Trophoblast cell (in vitro differentiated cells and primary cell): ENCODE results near the gene PSMC3. TPM values are rescaled to one million over a fixed set of nuclear protein-coding genes. Genes with fewer than 3 reads are reported as not detected.
A peak's percentile ranks its signal among the peaks of the same experiment; 100 is the strongest.

ENCODE experiments used
- DNase-seq, 2 donors: peaks; one replicate each; pipeline ENCODE4 v3.0.0-alpha.2; 2016
- H2AFZ ChIP-seq: 2 replicates; pipeline ENCODE4 v1.6.1; 2013; ENCODE audit warnings: low read length, moderate library complexity, mild to moderate bottlenecking; ENCODE audit not compliant: insufficient read depth, poor library complexity
- H2AK5ac ChIP-seq: 2 replicates; pipeline ENCODE4 v1.6.1; 2013; ENCODE audit warnings: mild to moderate bottlenecking, low read length
- H2BK120ac ChIP-seq: 2 replicates; pipeline ENCODE4 v1.6.1; 2013; ENCODE audit warnings: low read length, mild to moderate bottlenecking, moderate library complexity; ENCODE audit not compliant: insufficient read depth, poor library complexity
- H2BK12ac ChIP-seq: 2 replicates; pipeline ENCODE4 v1.6.1; 2013; ENCODE audit warnings: mild to moderate bottlenecking, low read length, moderate library complexity
- H2BK5ac ChIP-seq: 2 replicates; pipeline ENCODE4 v1.6.1; 2013; ENCODE audit warnings: low read length, low read depth, moderate library complexity, mild to moderate bottlenecking; ENCODE audit not compliant: poor library complexity
- H3K14ac ChIP-seq: 2 replicates; pipeline ENCODE4 v1.6.1; 2013; ENCODE audit warnings: mild to moderate bottlenecking, low read length
- H3K18ac ChIP-seq: 2 replicates; pipeline ENCODE4 v1.6.1; 2013; ENCODE audit warnings: mild to moderate bottlenecking, low read length
- H3K23ac ChIP-seq: 2 replicates; pipeline ENCODE4 v1.6.1; 2013; ENCODE audit warnings: low read length
- H3K27ac ChIP-seq: 2 replicates; pipeline ENCODE4 v1.5.1; 2013; ENCODE audit warnings: low read depth, mild to moderate bottlenecking, inconsistent platforms, low read length, moderate library complexity
- H3K27me3 ChIP-seq: 2 replicates; pipeline ENCODE4 v1.6.1; 2013; ENCODE audit warnings: inconsistent platforms, mild to moderate bottlenecking, low read length, moderate library complexity; ENCODE audit not compliant: insufficient read depth
- H3K36me3 ChIP-seq, 2 experiments: 1 replicate in 1 of 2; 2 replicates in 1 of 2; pipeline ENCODE4 v1.6.1; 2013; ENCODE audit warnings: low read length in 2 of 2, mild to moderate bottlenecking in 2 of 2, moderate library complexity in 1 of 2; ENCODE audit not compliant: insufficient read depth in 2 of 2, control insufficient read depth in 1 of 2
- H3K4ac ChIP-seq: 2 replicates; pipeline ENCODE4 v1.6.1; 2013; ENCODE audit warnings: low read depth, mild to moderate bottlenecking, low read length, moderate library complexity
- H3K4me1 ChIP-seq, 2 experiments: 1 replicate in 1 of 2; 2 replicates in 1 of 2; pipeline ENCODE4 v1.6.1; 2013; ENCODE audit warnings: low read length in 2 of 2, mild to moderate bottlenecking in 2 of 2, moderate library complexity in 1 of 2; ENCODE audit not compliant: insufficient read depth in 2 of 2, control insufficient read depth in 1 of 2
- H3K4me2 ChIP-seq: 2 replicates; pipeline ENCODE4 v1.6.1; 2013; ENCODE audit warnings: inconsistent platforms, mild to moderate bottlenecking, low read length, moderate library complexity
- H3K4me3 ChIP-seq: 2 replicates; pipeline ENCODE4 v1.5.1; 2013; ENCODE audit warnings: mild to moderate bottlenecking, low read depth, low read length, inconsistent platforms
- H3K79me1 ChIP-seq: one replicate; pipeline ENCODE4 v1.6.1; 2013; ENCODE audit warnings: low read length
- H3K79me2 ChIP-seq: 2 replicates; pipeline ENCODE4 v1.6.1; 2013; ENCODE audit warnings: low read length, mild to moderate bottlenecking; ENCODE audit not compliant: control insufficient read depth, insufficient read depth, poor library complexity
- H3K9ac ChIP-seq: 2 replicates; pipeline ENCODE4 v1.6.1; 2013; ENCODE audit warnings: mild to moderate bottlenecking, low read length
- H3K9me3 ChIP-seq: 2 replicates; pipeline ENCODE4 v1.6.1; 2013; ENCODE audit warnings: low read depth, mild to moderate bottlenecking, control low read depth, inconsistent platforms, low read length; ENCODE audit not compliant: insufficient read depth
- H4K12ac ChIP-seq: 2 replicates; pipeline ENCODE4 v1.6.1; 2013; ENCODE audit warnings: low read depth, mild to moderate bottlenecking, low read length, moderate library complexity
- H4K8ac ChIP-seq: 2 replicates; pipeline ENCODE4 v1.6.1; 2013; ENCODE audit warnings: low read depth, mild to moderate bottlenecking, low read length, moderate library complexity
- H4K91ac ChIP-seq: one replicate; pipeline ENCODE4 v1.6.1; 2013; ENCODE audit warnings: low read depth, mild to moderate bottlenecking, low read length, moderate library complexity
- WGBS: extraction: QIAGEN DNeasy Blood & Tissue Kit; methylation state at CpG from one replicate; pipeline ENCODE4 v1.1.7; 2013; ENCODE audit warnings: missing lambda C conversion rate; ENCODE audit not compliant: insufficient read length, insufficient coverage; ENCODE audit errors: extremely low coverage; 5-methylcytosine and 5-hydroxymethylcytosine counted together
- polyA plus RNA-seq: library from polyadenylated mRNA; stranded (reverse); fragments of 200-250 nt; gene quantifications from 2 replicates; pipeline ENCODE4 v1.2.3, GENCODE V29; 2013

The PSMC3 gene
- polyA plus RNA-seq, result 124 and 126 TPM in 2 replicates

DNA sequence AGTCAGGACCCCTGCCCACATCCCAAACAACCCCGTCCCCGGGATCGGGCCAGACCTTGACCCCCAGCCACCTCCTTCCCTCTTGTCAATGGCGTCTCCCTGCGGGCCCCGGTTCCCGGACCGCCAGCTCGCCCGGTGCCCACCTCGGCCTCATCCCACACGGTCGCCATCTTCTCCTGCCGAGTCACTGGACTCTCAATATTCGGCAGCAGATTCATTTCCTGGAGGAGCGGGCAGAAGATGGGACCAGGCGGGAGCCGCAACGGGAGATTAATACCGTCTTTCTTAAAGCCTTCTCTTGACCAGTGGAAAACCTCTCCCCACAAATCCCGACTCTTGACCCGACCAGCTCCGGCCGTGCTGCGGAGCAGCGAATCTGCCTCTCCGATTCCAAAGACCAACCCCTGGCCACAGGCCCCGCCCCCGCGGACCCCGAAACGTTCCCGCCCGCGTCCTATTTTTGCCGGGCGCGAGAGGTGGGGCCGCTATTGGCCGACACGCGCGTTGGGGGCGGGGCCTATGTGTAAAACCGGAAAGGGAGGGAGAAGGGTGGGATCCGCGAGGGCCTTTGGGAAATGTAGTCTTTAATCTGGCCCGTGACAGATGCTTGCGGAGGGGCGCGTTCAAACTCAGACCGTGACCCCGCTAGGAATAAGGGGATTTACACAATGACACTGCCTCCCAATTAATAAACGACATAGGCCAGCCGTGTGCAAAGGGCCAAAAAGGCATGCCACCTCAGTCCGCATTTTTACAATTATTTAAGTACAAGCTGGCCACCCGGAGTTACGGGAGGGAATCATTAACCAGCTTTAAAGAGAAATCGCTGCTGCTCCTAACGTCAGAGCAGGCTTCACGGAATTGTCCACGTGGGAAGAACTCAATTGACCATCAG, at the start of gene PSMC3:
PSMC3 (minus strand) TSS at position 378 of the 895 bp plus-strand sequence; CDS start at position 218, 160 bp downstream.
- H3K9ac ChIP-seq, result peak within 1 kb of the TSS; percentile 99
- H2BK120ac ChIP-seq, result peak within 1 kb of the TSS; percentile 93
- peak within 1 kb of the TSS; percentile 94 for H3K4ac ChIP-seq
- H3K18ac ChIP-seq, result peak within 1 kb of the TSS; percentile 87
- H2AFZ ChIP-seq, result peak within 1 kb of the TSS; percentile 92
- H3K36me3 ChIP-seq, result peaks cover 30 to 35% of the 10 kb centered on the region in 2 experiments
- no peaks in the 10 kb centered on the region for H3K27me3 ChIP-seq
- H2BK5ac ChIP-seq, result peak within 1 kb of the TSS; percentile 94
- H3K23ac ChIP-seq, result no peak within 1 kb of the TSS
- peak within 1 kb of the TSS; percentile 93 for H4K91ac ChIP-seq
- H4K8ac ChIP-seq, result peak within 1 kb of the TSS; percentile 98
- peak; percentile 96 to 99 for DNase-seq
- peak within 1 kb of the TSS; percentile 92 for H2AK5ac ChIP-seq
- H2BK12ac ChIP-seq, result peak within 1 kb of the TSS; percentile 21
- peak within 1 kb of the TSS; percentile 46 for H3K27ac ChIP-seq
- H3K79me1 ChIP-seq, result peaks cover 4% of the 10 kb centered on the region
- no CpG with 5 or more reads among the region's 62 CpGs for WGBS
- H3K14ac ChIP-seq, result peak within 1 kb of the TSS; percentile 93
- H3K4me2 ChIP-seq, result peak within 1 kb of the TSS; percentile 86
- peaks cover 0 to 5% of the 10 kb centered on the region in 2 experiments for H3K4me1 ChIP-seq
- peaks cover 8% of the 10 kb centered on the region for H3K79me2 ChIP-seq
- H3K9me3 ChIP-seq, result no peaks in the 10 kb centered on the region
- peak within 1 kb of the TSS; percentile 97 for H3K4me3 ChIP-seq
- peak within 1 kb of the TSS; percentile 95 for H4K12ac ChIP-seq

DNA sequence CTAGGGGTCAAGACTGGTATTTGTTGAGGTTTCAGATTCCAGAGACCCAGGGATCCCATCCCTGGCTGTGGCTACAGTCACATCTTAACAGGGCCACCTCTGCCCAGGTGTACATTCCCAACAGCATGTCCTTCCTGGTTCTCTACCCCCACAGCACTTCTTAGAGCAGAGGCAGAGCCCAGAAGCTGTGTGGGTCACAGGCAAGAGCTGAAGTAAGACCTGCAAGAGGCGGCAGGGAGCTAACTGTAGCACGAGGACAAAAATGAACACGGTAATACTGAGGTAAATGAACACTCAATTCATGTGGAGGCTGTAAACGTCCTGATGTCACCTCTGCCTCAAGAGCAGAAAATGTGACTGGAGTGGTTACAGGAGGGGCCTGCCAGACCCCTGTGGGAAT, 44.4 kb upstream of the PSMC3 start:
- Histone ChIP-seq H4K8ac (no peak overlapping the region), H4K12ac (no peak overlapping the region), H3K4me2 (no peak overlapping the region), H4K91ac (no peak overlapping the region), H3K79me2 (no peaks in the 10 kb centered on the region), H3K9me3 (peaks cover 3% of the 10 kb centered on the region), H2AK5ac (no peak overlapping the region), H3K18ac (no peak overlapping the region), H3K4me3 (no peak overlapping the region), H3K36me3 (peaks cover 47 to 68% of the 10 kb centered on the region in 2 experiments), H3K4me1 (no peaks in the 10 kb centered on the region), H3K4ac (no peak overlapping the region), H2BK12ac (no peak overlapping the region), H3K9ac (peak overlapping the region; percentile 50), H3K23ac (no peak overlapping the region), H3K79me1 (no peaks in the 10 kb centered on the region), H2BK120ac (no peak overlapping the region), H3K27me3 (no peaks in the 10 kb centered on the region), H2AFZ (no peak overlapping the region), H2BK5ac (no peak overlapping the region), H3K14ac (no peak overlapping the region), H3K27ac (no peak overlapping the region)
- no CpG with 5 or more reads among the region's 4 CpGs for WGBS
- DNase-seq, result no peak

DNA sequence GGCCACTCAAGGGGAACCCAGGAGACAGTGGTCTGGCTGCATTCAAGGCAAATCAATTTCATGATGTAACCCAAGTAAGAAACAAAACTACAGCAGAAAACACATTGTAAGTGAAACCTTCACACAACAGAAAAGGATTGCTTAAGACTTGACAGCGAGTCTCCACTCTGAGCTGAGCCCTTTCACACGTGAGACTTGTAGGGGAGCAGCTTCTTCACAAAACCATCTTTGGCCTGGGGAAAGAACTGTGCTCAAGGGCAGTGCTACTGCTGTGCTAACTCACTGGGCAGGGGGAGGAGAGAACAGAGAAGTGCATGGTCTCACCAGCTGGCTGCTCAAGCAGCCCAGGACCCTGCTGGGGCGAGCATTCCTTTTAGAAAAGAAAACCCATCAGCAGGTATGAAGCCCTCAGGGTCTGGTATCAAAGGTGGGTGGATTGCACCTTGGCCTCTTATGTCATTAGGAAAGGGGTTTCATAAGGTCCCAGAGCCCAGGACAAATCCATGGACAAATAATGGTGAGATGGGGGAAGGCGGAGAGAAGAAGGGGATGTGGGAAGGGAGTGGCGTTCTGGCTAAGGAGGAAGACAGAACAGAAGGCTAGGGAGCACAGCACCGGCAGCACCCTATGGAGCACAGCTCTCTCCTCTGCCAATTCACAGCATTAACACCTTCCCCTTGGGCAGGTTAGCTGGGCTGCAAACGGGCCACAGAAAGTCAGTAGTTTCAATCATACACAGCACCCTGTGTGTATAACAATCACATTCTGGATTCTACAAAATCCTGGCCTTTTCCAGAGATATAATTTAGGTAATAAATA, 43.3 kb upstream of the PSMC3 start:
- no peak overlapping the region for H3K4me2 ChIP-seq
- no peak overlapping the region for H2BK120ac ChIP-seq
- no peak overlapping the region for H3K27ac ChIP-seq
- no peak overlapping the region for H3K18ac ChIP-seq
- H3K79me2 ChIP-seq, result no peaks in the 10 kb centered on the region
- H3K14ac ChIP-seq, result no peak overlapping the region
- no peaks in the 10 kb centered on the region for H3K4me1 ChIP-seq
- no peak overlapping the region for H4K8ac ChIP-seq
- H3K23ac ChIP-seq, result no peak overlapping the region
- no CpG with 5 or more reads among the region's 7 CpGs for WGBS
- no peak overlapping the region for H2AFZ ChIP-seq
- H2BK5ac ChIP-seq, result no peak overlapping the region
- no peak overlapping the region for H2BK12ac ChIP-seq
- H3K36me3 ChIP-seq, result peaks cover 46 to 62% of the 10 kb centered on the region in 2 experiments
- no peak overlapping the region for H4K91ac ChIP-seq
- no peak overlapping the region for H4K12ac ChIP-seq
- no peak overlapping the region for H3K4me3 ChIP-seq
- no peak for DNase-seq
- H3K9ac ChIP-seq, result no peak overlapping the region
- H3K79me1 ChIP-seq, result no peaks in the 10 kb centered on the region
- H3K9me3 ChIP-seq, result peaks cover 3% of the 10 kb centered on the region
- H2AK5ac ChIP-seq, result no peak overlapping the region
- no peak overlapping the region for H3K4ac ChIP-seq
- no peaks in the 10 kb centered on the region for H3K27me3 ChIP-seq

DNA sequence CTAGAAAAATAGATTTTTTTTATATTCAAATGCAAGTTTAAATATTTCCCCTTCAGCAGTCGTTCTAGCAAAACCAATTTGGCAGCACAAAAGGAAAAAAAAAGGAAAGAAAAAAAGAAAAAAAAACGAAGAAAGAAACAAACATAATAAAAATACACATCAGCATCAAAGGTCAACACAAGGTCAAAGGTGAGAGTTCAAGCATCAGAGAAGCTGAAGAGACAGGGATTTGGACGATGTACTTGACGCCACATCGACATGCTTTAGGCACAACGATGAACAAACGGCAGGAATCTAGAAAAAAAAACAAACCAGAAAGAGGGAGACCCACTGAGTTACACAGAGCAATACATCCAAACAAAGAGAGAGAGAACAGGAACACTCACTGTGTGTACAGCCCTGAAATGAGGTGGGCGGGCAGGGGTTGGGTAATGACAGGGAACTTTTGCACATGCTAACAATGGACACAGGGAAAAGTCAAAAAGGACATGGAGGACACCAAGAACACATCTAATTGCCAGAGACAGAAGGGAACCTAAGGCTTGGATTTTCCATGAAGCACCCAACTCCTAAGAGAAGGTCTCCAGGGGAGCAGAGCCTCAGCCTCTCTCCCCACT, 42.5 kb upstream of the PSMC3 start:
- peaks cover 48 to 64% of the 10 kb centered on the region in 2 experiments for H3K36me3 ChIP-seq
- H2BK12ac ChIP-seq, result no peak overlapping the region
- no peaks in the 10 kb centered on the region for H3K79me1 ChIP-seq
- H2AFZ ChIP-seq, result no peak overlapping the region
- no peak overlapping the region for H3K23ac ChIP-seq
- no peak overlapping the region for H2BK5ac ChIP-seq
- no peak overlapping the region for H3K14ac ChIP-seq
- no peaks in the 10 kb centered on the region for H3K4me1 ChIP-seq
- peaks cover 3% of the 10 kb centered on the region for H3K9me3 ChIP-seq
- H3K27ac ChIP-seq, result no peak overlapping the region
- DNase-seq, result no peak
- H3K9ac ChIP-seq, result no peak overlapping the region
- no peak overlapping the region for H4K8ac ChIP-seq
- H2BK120ac ChIP-seq, result no peak overlapping the region
- H3K4ac ChIP-seq, result no peak overlapping the region
- H3K79me2 ChIP-seq, result no peaks in the 10 kb centered on the region
- no peak overlapping the region for H3K4me2 ChIP-seq
- H3K4me3 ChIP-seq, result no peak overlapping the region
- WGBS, result no CpG with 5 or more reads among the region's 8 CpGs
- H4K12ac ChIP-seq, result no peak overlapping the region
- no peak overlapping the region for H3K18ac ChIP-seq
- no peaks in the 10 kb centered on the region for H3K27me3 ChIP-seq
- no peak overlapping the region for H4K91ac ChIP-seq
- no peak overlapping the region for H2AK5ac ChIP-seq
